ENCODE measurements around the gene FAM110D.

- TF ChIP-seq, protein P1, sequence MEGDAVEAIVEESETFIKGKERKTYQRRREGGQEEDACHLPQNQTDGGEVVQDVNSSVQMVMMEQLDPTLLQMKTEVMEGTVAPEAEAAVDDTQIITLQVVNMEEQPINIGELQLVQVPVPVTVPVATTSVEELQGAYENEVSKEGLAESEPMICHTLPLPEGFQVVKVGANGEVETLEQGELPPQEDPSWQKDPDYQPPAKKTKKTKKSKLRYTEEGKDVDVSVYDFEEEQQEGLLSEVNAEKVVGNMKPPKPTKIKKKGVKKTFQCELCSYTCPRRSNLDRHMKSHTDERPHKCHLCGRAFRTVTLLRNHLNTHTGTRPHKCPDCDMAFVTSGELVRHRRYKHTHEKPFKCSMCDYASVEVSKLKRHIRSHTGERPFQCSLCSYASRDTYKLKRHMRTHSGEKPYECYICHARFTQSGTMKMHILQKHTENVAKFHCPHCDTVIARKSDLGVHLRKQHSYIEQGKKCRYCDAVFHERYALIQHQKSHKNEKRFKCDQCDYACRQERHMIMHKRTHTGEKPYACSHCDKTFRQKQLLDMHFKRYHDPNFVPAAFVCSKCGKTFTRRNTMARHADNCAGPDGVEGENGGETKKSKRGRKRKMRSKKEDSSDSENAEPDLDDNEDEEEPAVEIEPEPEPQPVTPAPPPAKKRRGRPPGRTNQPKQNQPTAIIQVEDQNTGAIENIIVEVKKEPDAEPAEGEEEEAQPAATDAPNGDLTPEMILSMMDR (conservative IDR thresholded peaks at IDR 0.05), result no peak
- TF ChIP-seq EZH2 (IDR thresholded peaks at IDR 0.05; ENCODE audit: low read depth), result no peak
Observed at GRCh38 chr1:26127235-26128163, 31.4 kb upstream of the FAM110D start.
